CD4-positive, alpha-beta memory T cell (primary cell): Measurements from ENCODE around the gene MYH10. TPM values are rescaled to one million over a fixed set of nuclear protein-coding genes. Genes with fewer than 3 reads are reported as not detected.

ENCODE experiments used
- CTCF ChIA-PET: fragments of 350-600 bp; sonication (Branson Sonifier 250); formaldehyde crosslinking; loops from one replicate; lab custom pipeline; 2021; ENCODE audit warnings: inconsistent platforms; ENCODE audit not compliant: partially characterized antibody; lab: Charles Lee
- POLR2A ChIA-PET: fragments of 350-600 bp; sonication (Branson Sonifier 250); formaldehyde crosslinking; loops from one replicate; lab custom pipeline; 2021; ENCODE audit not compliant: partially characterized antibody; lab: Charles Lee
- DNase-seq, 5 donors: peaks; one replicate each; pipeline versions ENCODE4 v3.0.0 to v3.0.0-alpha.2; 2020 to 2022; ENCODE audit warnings: mixed read lengths in 1 of 5
- H3K27ac ChIP-seq: one replicate; pipeline ENCODE4 v1.7.0; 2013; ENCODE audit warnings: low read depth, low read length
- H3K27me3 ChIP-seq: 2 replicates; pipeline ENCODE4 v1.7.0; 2013; ENCODE audit warnings: mild to moderate bottlenecking, low read length, moderate library complexity; ENCODE audit not compliant: insufficient read depth
- H3K36me3 ChIP-seq: 2 replicates; pipeline ENCODE4 v1.7.0; 2013; ENCODE audit warnings: mild to moderate bottlenecking, low read length, moderate library complexity; ENCODE audit not compliant: insufficient read depth
- H3K4me1 ChIP-seq: 2 replicates; pipeline ENCODE4 v1.7.0; 2013; ENCODE audit warnings: mild to moderate bottlenecking, low read length, moderate library complexity; ENCODE audit not compliant: insufficient read depth
- H3K4me3 ChIP-seq, 2 donors: one replicate each; pipeline ENCODE4 v1.7.0; 2013; ENCODE audit warnings: low read length in 2 of 2, mild to moderate bottlenecking in 1 of 2
- H3K9me3 ChIP-seq, 2 donors: one replicate each; pipeline ENCODE4 v1.7.0; 2013; ENCODE audit warnings: low read length in 2 of 2, control low read depth in 1 of 2; ENCODE audit not compliant: control insufficient read depth in 1 of 2
- H3K27ac Mint-ChIP-seq, 7 donors: one replicate each; pipeline ENCODE4 v1.8.0; 2020 to 2021; ENCODE audit warnings: mixed read lengths in 7 of 7, mild to moderate bottlenecking in 6 of 7, inconsistent platforms in 3 of 7, moderate library complexity in 3 of 7
- H3K27me3 Mint-ChIP-seq, 2 donors: one replicate each; pipeline ENCODE4 v1.8.0; 2020 to 2021; ENCODE audit warnings: mixed read lengths in 2 of 2
- H3K36me3 Mint-ChIP-seq, 2 donors: one replicate each; pipeline ENCODE4 v1.8.0; 2020 to 2021; ENCODE audit warnings: mixed read lengths in 2 of 2, inconsistent platforms in 1 of 2, mild to moderate bottlenecking in 1 of 2
- H3K4me1 Mint-ChIP-seq, 4 donors: one replicate each; pipeline ENCODE4 v1.8.0; 2020 to 2021; ENCODE audit warnings: mixed read lengths in 4 of 4, mild to moderate bottlenecking in 1 of 4
- H3K4me3 Mint-ChIP-seq, 8 donors: one replicate each; pipeline ENCODE4 v1.8.0; 2020 to 2021; ENCODE audit warnings: mixed read lengths in 8 of 8, mild to moderate bottlenecking in 7 of 8, moderate library complexity in 6 of 8, inconsistent platforms in 3 of 8
- H3K9me3 Mint-ChIP-seq, 8 donors: one replicate each; pipeline ENCODE4 v1.8.0; 2020 to 2021; ENCODE audit warnings: mixed read lengths in 8 of 8, mild to moderate bottlenecking in 5 of 8, inconsistent platforms in 3 of 8, moderate library complexity in 1 of 8
- intact Hi-C: fragments of 100-400 bp; cut with micrococcal nuclease; formaldehyde crosslinking; loops from one replicate; pipeline ENCODE4 v1.15.1; 2023
- polyA plus RNA-seq, 2 donors: library from polyadenylated mRNA; unstranded; fragments of 300-500 nt; fragmentation: Illumina TruSeq; gene quantifications; one replicate each; pipeline ENCODE4 v1.2.3, GENCODE V29; 2021
- total RNA-seq, 2 experiments: library from RNA; stranded (reverse); gene quantifications; one replicate each; pipeline ENCODE4 v1.2.3, GENCODE V29; 2021

MYH10 gene
- total and polyA plus RNA-seq, 4 experiments from 2014 or later = 1.9 to 2.8 (median 2.1) TPM

DNA sequence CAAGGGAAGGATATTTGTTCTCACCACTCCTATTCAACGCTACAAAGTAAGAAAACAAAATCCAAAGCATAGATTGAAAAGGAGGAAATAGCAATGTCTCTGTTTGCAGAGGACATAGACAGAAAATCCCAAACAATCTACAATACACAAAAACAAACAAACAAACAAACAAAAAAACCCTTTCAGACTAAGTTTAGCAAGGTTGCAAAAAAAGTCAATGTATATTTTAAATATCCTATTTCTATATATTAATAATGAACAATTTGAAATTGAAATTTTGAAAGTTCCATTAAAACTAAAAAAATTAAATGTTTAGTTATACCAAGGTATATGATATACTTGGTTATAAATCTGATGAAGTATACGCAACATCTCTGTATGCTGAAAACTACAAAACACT lies 37.2 kb downstream of the MYH10 start:
- no peak overlapping the region for H3K27ac Mint-ChIP-seq
- H3K9me3 Mint-ChIP-seq = peaks cover 0 to 2% (median 0%) of the 10 kb centered on the region in 8 donors
- Histone ChIP-seq H3K36me3 (no peaks in the 10 kb centered on the region), H3K9me3 (no peaks in the 10 kb centered on the region), H3K27me3 (no peaks in the 10 kb centered on the region), H3K4me3 (no peak overlapping the region), H3K27ac (no peak overlapping the region), H3K4me1 (no peaks in the 10 kb centered on the region)
- ChIA-PET CTCF (no interaction called here), POLR2A (no interaction called here)
- no peak overlapping the region for H3K4me3 Mint-ChIP-seq
- peaks cover 1 to 5% of the 10 kb centered on the region in 2 donors for H3K27me3 Mint-ChIP-seq
- no peaks in the 10 kb centered on the region for H3K4me1 Mint-ChIP-seq
- DNase-seq = no peak
- intact Hi-C loops = no loop called here
- no peaks in the 10 kb centered on the region for H3K36me3 Mint-ChIP-seq

DNA sequence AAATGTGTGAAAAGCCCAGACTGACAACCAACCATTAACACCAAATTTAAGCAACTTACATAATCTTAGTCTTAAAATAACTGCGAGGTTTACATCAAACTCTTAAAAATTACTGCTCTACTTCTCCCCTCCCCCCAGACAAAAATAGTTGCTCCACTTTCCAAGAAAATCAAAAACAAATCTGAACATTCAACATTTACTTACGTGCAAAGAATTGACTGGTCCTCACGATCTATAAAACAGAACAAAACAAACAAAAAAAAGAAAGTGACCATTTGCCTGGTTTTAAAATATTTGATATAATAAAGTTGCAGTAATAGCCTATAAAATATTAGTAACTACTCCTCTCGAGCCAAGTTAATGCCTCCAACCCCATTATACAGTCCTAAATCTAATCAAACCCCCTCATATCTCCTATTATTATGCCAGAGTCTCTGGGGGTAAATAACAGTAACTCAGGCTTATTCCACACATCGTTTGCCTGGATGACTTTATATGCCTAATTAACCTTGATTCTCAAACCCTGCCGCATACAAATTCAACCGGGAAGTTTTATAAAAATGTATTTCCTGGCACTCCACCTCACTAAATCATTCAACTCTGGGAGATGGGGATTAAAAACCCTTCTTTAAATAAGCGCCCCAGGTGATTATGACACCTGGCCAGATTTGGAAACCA lies 41.5 kb downstream of the MYH10 start:
- POLR2A ChIA-PET = no interaction called here
- Mint-ChIP-seq H3K9me3 (peaks cover 0 to 2% (median 0%) of the 10 kb centered on the region in 8 donors), H3K4me3 (no peak overlapping the region), H3K27me3 (peaks cover 1 to 9% of the 10 kb centered on the region in 2 donors), H3K36me3 (no peaks in the 10 kb centered on the region), H3K4me1 (no peaks in the 10 kb centered on the region), H3K27ac (no peak overlapping the region)
- Histone ChIP-seq H3K36me3 (no peaks in the 10 kb centered on the region), H3K27me3 (no peaks in the 10 kb centered on the region), H3K27ac (no peak overlapping the region), H3K9me3 (no peaks in the 10 kb centered on the region), H3K4me1 (no peaks in the 10 kb centered on the region), H3K4me3 (no peak overlapping the region)
- CTCF ChIA-PET = no interaction called here
- DNase-seq = no peak
- intact Hi-C loops = no loop called here

DNA sequence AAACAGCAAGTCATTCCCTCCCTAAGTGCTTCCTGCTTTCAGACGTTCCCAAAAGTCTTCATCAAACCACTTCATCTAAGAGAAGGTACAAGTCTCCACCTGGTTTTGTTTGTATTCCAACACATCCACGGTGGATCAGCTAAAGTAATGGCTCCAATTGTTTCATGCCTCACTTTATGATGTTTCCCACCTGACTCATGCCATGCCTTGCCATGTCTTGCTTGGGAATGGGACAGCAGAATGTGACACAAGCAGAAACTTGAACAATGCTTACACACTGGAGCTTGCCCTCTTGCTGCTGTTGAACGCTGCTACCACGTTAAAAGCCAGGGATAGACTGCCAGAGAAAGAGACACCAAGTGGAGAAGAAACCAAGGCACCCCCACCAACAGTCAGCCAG lies 43.8 kb downstream of the MYH10 start:
- H3K36me3 ChIP-seq = no peaks in the 10 kb centered on the region
- ChIA-PET CTCF (no interaction called here), POLR2A (no interaction called here)
- no peaks in the 10 kb centered on the region for H3K4me1 ChIP-seq
- Mint-ChIP-seq H3K9me3 (peaks cover 0 to 1% (median 0%) of the 10 kb centered on the region in 8 donors), H3K4me3 (no peak overlapping the region), H3K27ac (no peak overlapping the region), H3K36me3 (no peaks in the 10 kb centered on the region), H3K4me1 (no peaks in the 10 kb centered on the region), H3K27me3 (peaks cover 0 to 9% of the 10 kb centered on the region in 2 donors)
- intact Hi-C loops = no loop called here
- no peak overlapping the region for H3K27ac ChIP-seq
- no peaks in the 10 kb centered on the region for H3K9me3 ChIP-seq
- DNase-seq = no peak
- H3K4me3 ChIP-seq = no peak overlapping the region
- H3K27me3 ChIP-seq = no peaks in the 10 kb centered on the region

DNA sequence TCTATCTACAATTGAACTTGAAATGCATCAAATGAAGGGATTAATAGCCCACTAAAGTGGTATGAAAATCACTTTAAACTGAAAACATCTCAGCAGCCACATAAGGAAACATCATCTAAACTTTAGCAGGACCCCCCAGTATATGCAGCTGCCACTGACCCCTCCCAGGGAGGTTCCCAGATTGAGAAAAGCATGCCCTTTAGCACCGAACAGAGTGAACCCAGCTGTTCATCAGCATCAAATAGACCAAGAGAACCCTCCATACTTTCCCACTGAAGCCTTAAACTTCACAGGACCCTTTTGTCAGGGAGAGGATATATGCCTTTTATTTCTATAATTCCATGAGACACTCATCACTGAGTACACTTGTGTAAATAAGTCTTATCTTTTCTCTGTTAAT lies 44.6 kb downstream of the MYH10 start:
- Mint-ChIP-seq H3K9me3 (no peaks in the 10 kb centered on the region), H3K36me3 (no peaks in the 10 kb centered on the region), H3K4me1 (no peaks in the 10 kb centered on the region), H3K4me3 (no peak overlapping the region), H3K27me3 (peaks cover 0 to 9% of the 10 kb centered on the region in 2 donors), H3K27ac (no peak overlapping the region)
- POLR2A ChIA-PET = no interaction called here
- Histone ChIP-seq H3K27ac (no peak overlapping the region), H3K9me3 (no peaks in the 10 kb centered on the region), H3K4me3 (no peak overlapping the region), H3K4me1 (no peaks in the 10 kb centered on the region), H3K36me3 (no peaks in the 10 kb centered on the region), H3K27me3 (no peaks in the 10 kb centered on the region)
- intact Hi-C loops = no loop called here
- CTCF ChIA-PET = no interaction called here
- no peak for DNase-seq

DNA sequence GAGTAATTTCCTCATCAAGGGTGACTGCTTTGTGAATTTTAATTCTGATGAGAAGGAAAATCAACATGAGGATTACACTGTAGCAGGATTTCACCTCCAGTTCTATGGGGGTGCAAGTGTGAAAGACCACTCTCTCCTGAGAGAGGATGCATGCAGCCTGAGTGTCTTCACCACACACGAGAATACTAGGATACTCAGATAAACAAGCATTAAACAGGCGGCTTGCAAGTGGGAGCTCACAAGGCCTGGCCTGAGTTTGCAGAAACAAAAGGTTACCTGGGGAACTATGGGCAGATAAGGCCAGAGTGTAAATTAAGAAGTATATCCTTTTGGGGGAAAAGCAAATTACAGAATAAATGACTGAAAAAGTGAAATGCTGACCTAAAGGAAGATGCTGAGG lies 46.6 kb downstream of the MYH10 start:
- Mint-ChIP-seq H3K36me3 (no peaks in the 10 kb centered on the region), H3K4me1 (no peaks in the 10 kb centered on the region), H3K4me3 (no peak overlapping the region), H3K27me3 (peaks cover 0 to 7% of the 10 kb centered on the region in 2 donors), H3K9me3 (no peaks in the 10 kb centered on the region), H3K27ac (no peak overlapping the region)
- intact Hi-C loops = no loop called here
- ChIA-PET POLR2A (no interaction called here), CTCF (no interaction called here)
- no peak overlapping the region for H3K27ac ChIP-seq
- H3K27me3 ChIP-seq = no peaks in the 10 kb centered on the region
- H3K36me3 ChIP-seq = no peaks in the 10 kb centered on the region
- no peak for DNase-seq
- no peaks in the 10 kb centered on the region for H3K4me1 ChIP-seq
- no peak overlapping the region for H3K4me3 ChIP-seq
- H3K9me3 ChIP-seq = no peaks in the 10 kb centered on the region

DNA sequence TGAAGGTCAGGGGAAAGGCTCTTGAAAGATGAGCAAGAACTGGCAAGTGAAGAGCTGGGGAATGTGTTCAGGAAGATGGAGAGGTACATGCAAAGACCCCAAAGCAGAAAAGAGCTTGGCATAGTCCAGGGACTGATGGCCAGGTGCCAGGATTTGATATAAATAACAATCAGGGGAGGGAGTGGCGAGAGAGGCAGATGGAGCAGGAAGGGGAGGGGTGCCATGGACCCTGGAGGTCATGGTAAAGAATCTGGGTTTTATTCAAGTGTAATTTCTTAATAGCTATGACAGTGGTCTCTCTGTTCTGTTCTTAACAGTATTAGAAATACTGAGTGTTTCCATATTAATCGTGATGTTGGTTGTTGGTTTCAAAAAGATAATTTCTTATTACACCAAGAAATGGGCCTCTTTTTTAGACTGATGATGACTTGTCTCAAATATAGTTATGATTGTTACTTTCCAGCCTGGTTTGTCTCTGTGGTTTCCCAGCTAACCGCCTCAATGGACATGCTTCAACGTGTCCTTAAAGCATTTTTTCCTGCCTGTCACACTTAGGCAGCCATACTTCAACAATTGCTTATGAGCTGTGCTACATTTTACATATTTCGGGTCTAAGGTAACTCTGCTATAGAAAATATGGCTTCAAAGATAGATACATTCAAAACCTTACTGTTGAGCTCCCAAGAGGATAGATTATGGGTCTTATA lies 49.4 kb downstream of the MYH10 start:
- ChIA-PET CTCF (no interaction called here), POLR2A (no interaction called here)
- H3K27ac Mint-ChIP-seq = no peak overlapping the region
- no peaks in the 10 kb centered on the region for H3K4me1 Mint-ChIP-seq
- no peaks in the 10 kb centered on the region for H3K4me1 ChIP-seq
- H3K27me3 ChIP-seq = no peaks in the 10 kb centered on the region
- H3K9me3 Mint-ChIP-seq = no peaks in the 10 kb centered on the region
- no peak overlapping the region for H3K4me3 ChIP-seq
- no peaks in the 10 kb centered on the region for H3K9me3 ChIP-seq
- no peaks in the 10 kb centered on the region for H3K36me3 ChIP-seq
- no peak overlapping the region for H3K4me3 Mint-ChIP-seq
- no peak for DNase-seq
- peaks cover 1% of the 10 kb centered on the region in 2 donors for H3K27me3 Mint-ChIP-seq
- intact Hi-C loops = no loop called here
- no peak overlapping the region for H3K27ac ChIP-seq
- no peaks in the 10 kb centered on the region for H3K36me3 Mint-ChIP-seq

DNA sequence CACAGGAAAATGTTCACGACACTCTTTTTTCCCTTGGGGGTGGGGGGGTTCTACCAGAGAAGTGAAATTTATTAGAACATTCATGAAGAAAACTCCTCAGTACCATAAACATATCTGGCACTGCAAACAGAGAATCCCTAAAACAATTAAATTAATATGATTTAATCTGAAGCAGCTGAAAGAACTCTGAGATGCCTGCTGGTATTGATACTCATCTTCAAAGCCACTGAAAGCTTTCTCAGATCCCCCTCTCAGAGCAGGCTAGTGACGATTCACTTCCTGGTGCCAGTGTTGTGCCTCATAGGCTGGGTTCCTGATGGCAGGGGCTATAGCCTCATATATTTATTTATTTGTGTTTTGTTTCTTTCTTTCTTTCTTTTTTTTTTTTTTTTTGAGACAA lies 52.7 kb downstream of the MYH10 start:
- H3K36me3 Mint-ChIP-seq = no peaks in the 10 kb centered on the region
- ChIA-PET POLR2A (no interaction called here), CTCF (no interaction called here)
- H3K4me1 ChIP-seq = no peaks in the 10 kb centered on the region
- no peak for DNase-seq
- H3K27ac Mint-ChIP-seq = no peak overlapping the region
- no peak overlapping the region for H3K4me3 Mint-ChIP-seq
- no peaks in the 10 kb centered on the region for H3K4me1 Mint-ChIP-seq
- no peaks in the 10 kb centered on the region for H3K36me3 ChIP-seq
- no peak overlapping the region for H3K4me3 ChIP-seq
- H3K27me3 ChIP-seq = no peaks in the 10 kb centered on the region
- H3K27me3 Mint-ChIP-seq = peaks cover 1 to 3% of the 10 kb centered on the region in 2 donors
- intact Hi-C loops = no loop called here
- no peaks in the 10 kb centered on the region for H3K9me3 Mint-ChIP-seq
- no peak overlapping the region for H3K27ac ChIP-seq
- H3K9me3 ChIP-seq = no peaks in the 10 kb centered on the region
